K562 (cell line): ENCODE data around the gene ARHGAP26. TPM values are rescaled to one million over a fixed set of nuclear protein-coding genes. Genes with fewer than 3 reads are reported as not detected.

Experiments used
- ATAC-seq: fragments of 200-7000 bp; cut with Tn5 transposase; 3 replicates; pipeline ENCODE4 v1.9.1; 2020; ENCODE audit warnings: moderate library complexity
- BruUV-seq: library from RNA; stranded (reverse); fragments of 400-500 nt; replicated peaks from 2 replicates; lab custom pipeline; 2021; lab: Mats Ljungman, UMichigan
- CTCF ChIA-PET: fragments of 300-600 bp; formaldehyde crosslinking; extraction: SDS; loops from one replicate; lab custom pipeline; 2021; ENCODE audit warnings: low intra/inter-chr PET ratio; lab: Yijun Ruan, JAX
- POLR2A ChIA-PET: fragments of 300-600, 350-650 bp; sonication (Branson Sonifier 250); formaldehyde crosslinking; extraction: SDS; loops from one replicate; lab custom pipeline; 2021; ENCODE audit warnings: antibody characterized with exemption, inconsistent platforms; lab: Yijun Ruan, JAX
- DNase-seq, 4 experiments: peaks; one replicate each; pipeline versions ENCODE4 v3.0.0 to v3.0.0-alpha.2; 2011 to 2018; ENCODE audit warnings: low spot score in 3 of 4, mixed read lengths in 3 of 4; ENCODE audit errors: extremely low read depth in 1 of 4
- FAIRE-seq: peaks from 2 replicates; lab custom pipeline; 2011; peaks lifted over from hg19 to GRCh38; lab: Jason Lieb, UNC
- H2AFZ ChIP-seq: 2 replicates; pipeline ENCODE4 v1.6.0; 2011; ENCODE audit warnings: low read depth, low read length, control low read depth, inconsistent platforms
- H3K27ac ChIP-seq: fragments of 200-600 bp; 3 replicates; pipeline ENCODE4 v1.8.0; 2011; ENCODE audit warnings: low read depth, mild to moderate bottlenecking, control low read depth, inconsistent platforms, low read length, moderate library complexity, mixed read lengths; ENCODE audit errors: extremely low read depth
- H3K27me3 ChIP-seq, 2 experiments: fragments of 300-600 bp in 1 of 2; 2 replicates in 1 of 2; 3 replicates in 1 of 2; pipeline versions ENCODE4 v1.6.0 to v1.8.0; 2011; ENCODE audit warnings: inconsistent platforms in 2 of 2, low read length in 2 of 2, mild to moderate bottlenecking in 1 of 2, mixed read lengths in 1 of 2, moderate library complexity in 1 of 2; ENCODE audit not compliant: control insufficient read depth in 2 of 2, insufficient read depth in 2 of 2
- H3K36me3 ChIP-seq: fragments of 300-600 bp; 3 replicates; pipeline ENCODE4 v1.8.0; 2011; ENCODE audit warnings: mild to moderate bottlenecking, low read length, inconsistent platforms; ENCODE audit not compliant: control insufficient read depth, insufficient read depth
- H3K4me1 ChIP-seq, 2 experiments: fragments of 200-600 bp in 1 of 2; replicated peaks in 1 of 2; 2 replicates in 1 of 2; 3 replicates in 1 of 2; pipeline versions ENCODE4 v1.5.1 to v1.8.0; 2011; ENCODE audit warnings: inconsistent platforms in 2 of 2, low read length in 2 of 2, mild to moderate bottlenecking in 1 of 2, mixed read lengths in 1 of 2, moderate library complexity in 1 of 2; ENCODE audit not compliant: control insufficient read depth in 2 of 2, insufficient read depth in 2 of 2
- H3K4me2 ChIP-seq: 2 replicates; pipeline ENCODE4 v1.6.1; 2011; ENCODE audit warnings: low read length, control low read depth, inconsistent platforms, mixed read lengths; ENCODE audit not compliant: insufficient read depth
- H3K4me3 ChIP-seq: fragments of 200-600 bp; sonication (generic), shearing (Covaris generic); 2 replicates; pipeline ENCODE4 v1.5.1; 2016; ENCODE audit warnings: control low read depth, inconsistent platforms
- H3K79me2 ChIP-seq: fragments of 200-600 bp; 3 replicates; pipeline ENCODE4 v1.8.0; 2011; ENCODE audit warnings: low read length, inconsistent platforms; ENCODE audit not compliant: control insufficient read depth, insufficient read depth
- H3K9ac ChIP-seq, 2 experiments: 2 replicates each; pipeline versions ENCODE4 v1.6.0 to v1.6.1; 2011; ENCODE audit warnings: low read depth in 2 of 2, low read length in 2 of 2, control low read depth in 1 of 2, inconsistent platforms in 1 of 2, mild to moderate bottlenecking in 1 of 2, mixed read lengths in 1 of 2; ENCODE audit not compliant: insufficient read depth in 1 of 2
- H3K9me1 ChIP-seq: one replicate; pipeline ENCODE4 v1.6.0; 2011; ENCODE audit warnings: inconsistent platforms, mild to moderate bottlenecking, low read length, moderate library complexity; ENCODE audit not compliant: control insufficient read depth, insufficient read depth
- H3K9me3 ChIP-seq: replicated peaks from 2 replicates; pipeline ENCODE4 v1.5.1; 2011; ENCODE audit warnings: low read depth, low read length, inconsistent platforms; ENCODE audit not compliant: control insufficient read depth, insufficient read depth
- H4K20me1 ChIP-seq: replicated peaks from 2 replicates; pipeline ENCODE4 v1.6.1; 2011; ENCODE audit warnings: low read length, inconsistent platforms, mixed read lengths; ENCODE audit not compliant: control insufficient read depth, insufficient read depth
- CEBPG ChIP-seq, 3 experiments: fragments of 200-800 bp in 1 of 3; sonication (Bioruptor generic) in 1 of 3; sonication (generic) in 1 of 3; formaldehyde crosslinking in 1 of 3; IDR thresholded peaks in 2 of 3; conservative IDR thresholded peaks in 1 of 3; 2 replicates each; pipeline versions ENCODE4 v1.6.1 to v1.8.0; 2016 to 2022; ENCODE audit warnings: missing compliant biosample characterization in 2 of 3, missing genetic modification characterization in 2 of 3, mild to moderate bottlenecking in 1 of 3, missing genetic modification reagents in 1 of 3
- CREB3 ChIP-seq: fragments of 450-650 bp; conservative IDR thresholded peaks from 2 replicates; pipeline ENCODE4 v1.6.1; 2016; ENCODE audit warnings: missing genetic modification characterization, low read depth, mild to moderate bottlenecking, missing compliant biosample characterization, moderate library complexity
- HMG20B ChIP-seq: fragments of 250-450 bp; sonication (Bioruptor Pico); IDR thresholded peaks from 2 replicates; pipeline ENCODE4 v1.5.0; 2021; ENCODE audit warnings: mild to moderate bottlenecking
- LARP7 ChIP-seq: fragments of 450-650 bp; IDR thresholded peaks from 2 replicates; pipeline ENCODE4 v1.6.1; 2016
- LCOR ChIP-seq: sonication (generic); formaldehyde crosslinking; IDR thresholded peaks from 2 replicates; pipeline ENCODE4 v1.8.0; 2022; ENCODE audit warnings: mild to moderate bottlenecking, missing genetic modification reagents
- NR2F6 ChIP-seq: fragments of 450-650 bp; formaldehyde crosslinking; IDR thresholded peaks from 2 replicates; pipeline ENCODE4 v1.4.0; 2020; ENCODE audit warnings: mild to moderate bottlenecking
- RBFOX2 ChIP-seq: fragments of 200-400 bp; formaldehyde crosslinking; IDR thresholded peaks from 2 replicates; pipeline ENCODE4 v1.6.1; 2017; ENCODE audit warnings: low read depth, mild to moderate bottlenecking, low read length, moderate library complexity
- SRSF1 ChIP-seq: fragments of 200-400 bp; formaldehyde crosslinking; IDR thresholded peaks from 2 replicates; pipeline ENCODE4 v1.6.1; 2017; ENCODE audit warnings: mild to moderate bottlenecking, low read depth, low read length, moderate library complexity
- TEAD2 ChIP-seq: fragments of 450-650 bp; IDR thresholded peaks from 2 replicates; pipeline ENCODE4 v1.6.1; 2016; ENCODE audit warnings: missing genetic modification characterization, control low read depth, missing compliant biosample characterization
- ZBTB43 ChIP-seq: sonication (generic); formaldehyde crosslinking; IDR thresholded peaks from 2 replicates; pipeline ENCODE4 v1.8.0; 2023; ENCODE audit warnings: mild to moderate bottlenecking, missing genetic modification reagents
- ZNF764 ChIP-seq: fragments of 250-450 bp; sonication (Bioruptor Pico); IDR thresholded peaks from 2 replicates; pipeline ENCODE4 v1.4.0; 2020; ENCODE audit warnings: low read depth, mild to moderate bottlenecking, moderate library complexity
- ZNF780A ChIP-seq: fragments of 250-450 bp; sonication (Bioruptor Pico); IDR thresholded peaks from 2 replicates; pipeline ENCODE4 v1.5.0; 2021; ENCODE audit warnings: mild to moderate bottlenecking
- WGBS: fragments of 100-300 bp; shearing (Covaris generic); methylation state at CpG from one replicate; pipeline ENCODE4 v1.1.6; 2016; ENCODE audit warnings: low coverage, mixed read lengths; ENCODE audit not compliant: insufficient coverage; ENCODE audit errors: missing lambda C conversion rate; 5-methylcytosine and 5-hydroxymethylcytosine counted together
- in situ Hi-C: fragments of 300-500 bp; cut with MboI; formaldehyde crosslinking; loops from 4 replicates; pipeline ENCODE4 v1.15.0; 2018; ENCODE audit warnings: inconsistent platforms, mixed read lengths
- intact Hi-C: fragments of 100-400 bp; cut with micrococcal nuclease; formaldehyde crosslinking; loops from 2 replicates; pipeline ENCODE4 v1.14.2; 2022
- polyA plus RNA-seq, 8 experiments: library from polyadenylated mRNA; depleted of rRNA in 4 of 8; stranded (reverse) in 5 of 8; unstranded in 3 of 8; fragments of >200 nt; fragmentation: Nextera tagmentation in 2 of 8; fragmentation: Illumina TruSeq in 1 of 8; extraction: Ambion mirVana in 2 of 8; extraction: Trizol in 1 of 8; gene quantifications; 2 replicates each; pipeline versions ENCODE4 v1.2.1 to v1.2.3, GENCODE V29; 2011 to 2014; ENCODE audit warnings: inconsistent platforms in 1 of 8, missing spikeins in 1 of 8
- total RNA-seq, 7 experiments: library from RNA; depleted of rRNA in 6 of 7; stranded (reverse); fragments of >200 nt in 6 of 7; fragmentation: Illumina TruSeq in 2 of 7; extraction: Trizol in 2 of 7; gene quantifications; 2 replicates each; pipeline versions ENCODE4 v1.2.1 to v1.2.3, GENCODE V29; 2011 to 2021; ENCODE audit warnings: low replicate concordance in 1 of 7

The ARHGAP26 gene
- total and polyA plus RNA-seq, 9 of the 15 experiments (the other 6 are each of a cell fraction or from before 2014, with no cell fraction given) = 0.13 to 1.1 (median 0.55) TPM

- WGBS = 12% methylated on average over 6 of the region's 6 CpGs
- POLR2A ChIA-PET = interaction anchor here (0.6 to 0.9 kb wide), 2 partner anchors 18 to 613 kb away, joined by 3 read pairs; no protein-coding TSS in a partner anchor
Measured at GRCh38 chr5:142722146-142722545, 48.0 kb upstream of the ARHGAP26 start.

GRCh38 chr5:142722896-142723295, 47.3 kb upstream of the ARHGAP26 start:
- Histone ChIP-seq H3K4me1 (no peaks in the 10 kb centered on the region; a peak in 1 of 5 replicates), H3K27ac (no peak overlapping the region), H3K4me3 (no peak overlapping the region), H3K4me2 (no peak overlapping the region), H3K27me3 (peaks cover 14 to 45% of the 10 kb centered on the region in 2 experiments), H2AFZ (no peak overlapping the region), H3K9ac (no peak overlapping the region), H3K9me3 (no peaks in the 10 kb centered on the region), H3K79me2 (no peaks in the 10 kb centered on the region), H3K9me1 (no peaks in the 10 kb centered on the region), H3K36me3 (no peaks in the 10 kb centered on the region), H4K20me1 (no peaks in the 10 kb centered on the region)
- ChIA-PET POLR2A (interaction anchor here (0.6 kb wide), 2 partner anchors 18 to 100 kb away, joined by 3 read pairs; no protein-coding TSS in a partner anchor), CTCF (interaction anchor here (0.7 kb wide), 1 partner anchor 35 kb away, joined by 3 read pairs; no protein-coding TSS in a partner anchor)
- in situ Hi-C loops (loop anchor here (5.0 kb wide), 1 partner anchor 149 kb away; no protein-coding TSS in a partner anchor), intact Hi-C loops (no loop called here)
- ATAC-seq (no peak), FAIRE-seq (no peak), DNase-seq (no peak)
- WGBS = 4% methylated on average over 4 of the region's 4 CpGs
- BruUV-seq = no TSS peak
- TF ChIP-seq ZNF780A (CRISPR knock-in tag) = no peak
- no peak for TF ChIP-seq RBFOX2
- TF ChIP-seq LCOR (CRISPR knock-in tag) = no peak
- no peak for TF ChIP-seq ZBTB43 (CRISPR knock-in tag)
- TF ChIP-seq TEAD2 = no peak
- TF ChIP-seq HMG20B (CRISPR knock-in tag) = no peak
- no peak for TF ChIP-seq ZNF764 (CRISPR knock-in tag)
- TF ChIP-seq NR2F6 (CRISPR knock-in tag) = no peak
- TF ChIP-seq SRSF1 = no peak
- no peak for TF ChIP-seq CREB3 (tag)

More at GRCh38 chr5:142722146-142722545, 48.0 kb upstream of the ARHGAP26 start:
- Histone ChIP-seq H3K27me3 (peaks cover 15 to 53% of the 10 kb centered on the region in 2 experiments), H3K4me3 (no peak overlapping the region), H3K36me3 (no peaks in the 10 kb centered on the region), H3K9ac (no peak overlapping the region), H3K4me2 (no peak overlapping the region), H2AFZ (no peak overlapping the region), H3K27ac (no peak overlapping the region), H3K79me2 (no peaks in the 10 kb centered on the region)
- no TSS peak for BruUV-seq
- intact Hi-C loops = no loop called here
- CTCF ChIA-PET = interaction anchor here (0.6 to 1.2 kb wide), 3 partner anchors 10 to 176 kb away, joined by 3 read pairs; no protein-coding TSS in a partner anchor
- no peak for DNase-seq
- TF ChIP-seq LARP7 (no peak), CEBPG (CRISPR knock-in tag; IDR thresholded peaks at IDR 0.05) (no peak), CEBPG (tag; conservative IDR thresholded peaks at IDR 0.05 in 1 of 2, IDR thresholded peaks at IDR 0.05 in 1 of 2) (0 out of 4 replicates have a peak, but pooled peaks of 1 of the 2 experiments have one; percentile 14)
- TF ChIP-seq, all 486 proteins: peak for 1
- H3K9me1 ChIP-seq = no peaks in the 10 kb centered on the region
- FAIRE-seq (no peak), ATAC-seq (no peak)
- in situ Hi-C loops = loop anchor here (5.0 kb wide), 1 partner anchor 150 kb away; no protein-coding TSS in a partner anchor
- H3K4me1 ChIP-seq = no peaks in the 10 kb centered on the region; a peak in 1 of 5 replicates
- no peaks in the 10 kb centered on the region for H3K9me3 ChIP-seq
- H4K20me1 ChIP-seq = no peaks in the 10 kb centered on the region
